Body of pancreas (tissue), 4 donors: ENCODE data around the gene ZNF550.
A peak's percentile ranks its signal among the peaks of the same experiment; 100 is the strongest.

Source experiments
- POLR2A ChIP-seq, 3 donors: fragments of 450-650 bp; IDR thresholded peaks; one replicate each; pipeline ENCODE4 v1.6.1; 2016; ENCODE audit warnings: antibody characterized with exemption in 3 of 3, mild to moderate bottlenecking in 2 of 3
- TF ChIP-seq, protein P1 (sequence below), 7 experiments: fragments of 450-650 bp in 4 of 7; fragments of 200-600 bp in 3 of 7; sonication (generic) in 3 of 7; IDR thresholded peaks; one replicate each; pipeline ENCODE4 v1.5.1; 2016 to 2019; ENCODE audit warnings: antibody characterized with exemption in 7 of 7

DNA sequence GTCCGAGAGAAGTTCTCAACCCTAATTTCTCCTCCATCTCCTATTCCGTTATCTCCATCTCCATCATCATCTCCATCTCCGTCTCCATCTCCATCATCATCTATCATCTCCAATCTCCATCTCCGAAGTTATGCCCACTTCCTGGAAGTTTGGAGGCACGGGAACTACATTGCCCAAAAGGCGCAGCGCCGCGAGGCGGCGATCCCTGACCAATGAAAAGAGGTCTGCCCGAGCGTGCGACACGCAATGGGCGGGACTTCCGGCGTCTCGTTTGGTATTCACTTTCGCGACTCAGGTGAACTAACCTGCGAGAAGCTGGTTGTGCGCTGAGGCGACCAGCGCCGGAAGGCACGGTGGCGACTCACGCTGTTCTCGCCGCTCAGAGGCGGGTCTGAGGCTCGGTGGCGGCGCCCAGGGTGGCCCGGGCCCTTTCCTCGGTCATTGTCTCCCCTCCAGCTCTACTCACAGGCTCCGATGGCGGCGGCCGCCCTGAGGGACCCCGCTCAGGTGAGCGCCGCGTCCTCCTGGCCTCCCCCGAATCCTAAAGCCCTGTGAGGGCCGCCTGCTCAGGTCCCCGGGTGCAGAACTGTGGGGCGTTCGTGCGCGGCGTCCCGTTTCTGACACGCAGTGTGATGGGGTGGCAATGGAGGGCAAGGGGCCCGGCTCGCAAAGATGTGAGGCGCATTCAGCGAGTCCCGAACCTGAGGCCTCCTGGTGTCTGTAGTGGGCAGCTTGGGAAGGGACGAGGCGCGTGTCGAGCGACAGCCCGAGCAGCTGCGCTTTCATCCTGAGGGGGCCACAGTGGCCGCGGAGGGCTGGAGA lies 72.0 kb downstream of the ZNF550 start, which contains the start of gene ZNF419:
- TF ChIP-seq, protein P1, sequence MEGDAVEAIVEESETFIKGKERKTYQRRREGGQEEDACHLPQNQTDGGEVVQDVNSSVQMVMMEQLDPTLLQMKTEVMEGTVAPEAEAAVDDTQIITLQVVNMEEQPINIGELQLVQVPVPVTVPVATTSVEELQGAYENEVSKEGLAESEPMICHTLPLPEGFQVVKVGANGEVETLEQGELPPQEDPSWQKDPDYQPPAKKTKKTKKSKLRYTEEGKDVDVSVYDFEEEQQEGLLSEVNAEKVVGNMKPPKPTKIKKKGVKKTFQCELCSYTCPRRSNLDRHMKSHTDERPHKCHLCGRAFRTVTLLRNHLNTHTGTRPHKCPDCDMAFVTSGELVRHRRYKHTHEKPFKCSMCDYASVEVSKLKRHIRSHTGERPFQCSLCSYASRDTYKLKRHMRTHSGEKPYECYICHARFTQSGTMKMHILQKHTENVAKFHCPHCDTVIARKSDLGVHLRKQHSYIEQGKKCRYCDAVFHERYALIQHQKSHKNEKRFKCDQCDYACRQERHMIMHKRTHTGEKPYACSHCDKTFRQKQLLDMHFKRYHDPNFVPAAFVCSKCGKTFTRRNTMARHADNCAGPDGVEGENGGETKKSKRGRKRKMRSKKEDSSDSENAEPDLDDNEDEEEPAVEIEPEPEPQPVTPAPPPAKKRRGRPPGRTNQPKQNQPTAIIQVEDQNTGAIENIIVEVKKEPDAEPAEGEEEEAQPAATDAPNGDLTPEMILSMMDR (IDR thresholded peaks at IDR 0.05), result peak in 3 of 7 experiments; percentile 5 to 20 (median 12)
- TF ChIP-seq POLR2A (IDR thresholded peaks at IDR 0.05), result peak; percentile 45 to 84 (median 81)
